NCI-H1930 (cell line): ENCODE results near the gene TXNRD1.
"Not testable (repeated sequence)": the region's sequence is repeated elsewhere in the genome, so short reads cannot be mapped to it uniquely, and the experiment has no call there.

Source experiments
- DNase-seq, 2 experiments: peaks; one replicate each; lab custom pipeline; 2025; lab: John Stamatoyannopoulos, UW

The TXNRD1 gene

DNA sequence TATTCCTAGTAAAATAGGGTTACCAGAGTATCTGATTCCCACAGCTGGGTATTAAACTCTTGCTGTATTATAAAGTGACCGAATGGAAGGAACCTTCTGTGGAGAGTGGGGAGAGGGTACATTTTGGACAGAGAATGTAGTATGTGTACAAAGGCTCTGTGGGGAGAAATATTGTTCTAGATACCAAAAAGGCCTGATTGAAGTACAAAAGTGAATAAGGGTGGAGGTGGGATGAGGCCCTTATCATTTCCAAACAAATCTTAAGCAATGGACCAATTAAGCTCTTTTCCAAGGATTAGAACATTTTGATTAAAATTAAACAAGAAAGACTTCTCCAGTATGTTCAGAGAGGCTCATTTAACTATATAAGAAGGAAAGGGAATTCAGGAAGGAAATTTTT lies 108.3 kb downstream of the TXNRD1 start:
- DNase-seq = no peak

DNA sequence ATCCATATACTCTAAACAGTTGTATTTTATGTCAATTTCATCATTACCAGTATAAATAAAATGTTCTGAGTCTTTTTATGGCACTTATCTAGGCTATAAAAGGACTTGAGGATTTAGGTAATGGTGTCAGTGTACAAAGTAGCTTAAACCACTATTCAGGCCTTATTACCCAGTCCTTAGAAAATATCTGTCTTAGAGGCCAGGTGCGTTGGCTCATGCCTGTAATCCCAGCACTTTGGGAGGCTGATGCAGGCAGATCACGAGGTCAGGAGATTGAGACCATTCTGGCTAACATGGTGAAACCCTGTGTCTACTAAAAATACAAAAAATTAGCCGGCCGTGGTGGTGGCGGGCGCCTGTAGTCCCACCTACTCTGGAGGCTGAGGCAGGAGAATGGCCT lies 112.7 kb downstream of the TXNRD1 start:
- not testable (repeated sequence) for DNase-seq

DNA sequence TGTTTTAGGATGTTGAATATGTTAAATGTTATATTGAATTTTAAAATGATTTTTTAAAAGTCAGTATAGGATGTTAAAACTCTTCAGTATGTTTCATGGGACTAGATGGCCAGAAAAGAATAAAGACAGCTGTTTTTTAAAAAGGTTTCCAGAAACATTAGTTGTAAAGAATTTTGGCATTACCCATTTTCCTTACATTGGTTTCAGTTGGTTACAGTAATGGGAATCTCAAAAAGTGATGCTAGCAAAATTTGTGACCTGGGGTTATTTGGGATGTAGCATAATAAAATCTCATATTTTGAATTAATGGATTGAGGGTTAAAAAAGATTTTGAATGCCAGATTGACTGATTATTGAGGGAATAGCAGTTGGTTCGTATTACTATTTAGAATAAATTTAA lies 113.2 kb downstream of the TXNRD1 start:
- no peak for DNase-seq

DNA sequence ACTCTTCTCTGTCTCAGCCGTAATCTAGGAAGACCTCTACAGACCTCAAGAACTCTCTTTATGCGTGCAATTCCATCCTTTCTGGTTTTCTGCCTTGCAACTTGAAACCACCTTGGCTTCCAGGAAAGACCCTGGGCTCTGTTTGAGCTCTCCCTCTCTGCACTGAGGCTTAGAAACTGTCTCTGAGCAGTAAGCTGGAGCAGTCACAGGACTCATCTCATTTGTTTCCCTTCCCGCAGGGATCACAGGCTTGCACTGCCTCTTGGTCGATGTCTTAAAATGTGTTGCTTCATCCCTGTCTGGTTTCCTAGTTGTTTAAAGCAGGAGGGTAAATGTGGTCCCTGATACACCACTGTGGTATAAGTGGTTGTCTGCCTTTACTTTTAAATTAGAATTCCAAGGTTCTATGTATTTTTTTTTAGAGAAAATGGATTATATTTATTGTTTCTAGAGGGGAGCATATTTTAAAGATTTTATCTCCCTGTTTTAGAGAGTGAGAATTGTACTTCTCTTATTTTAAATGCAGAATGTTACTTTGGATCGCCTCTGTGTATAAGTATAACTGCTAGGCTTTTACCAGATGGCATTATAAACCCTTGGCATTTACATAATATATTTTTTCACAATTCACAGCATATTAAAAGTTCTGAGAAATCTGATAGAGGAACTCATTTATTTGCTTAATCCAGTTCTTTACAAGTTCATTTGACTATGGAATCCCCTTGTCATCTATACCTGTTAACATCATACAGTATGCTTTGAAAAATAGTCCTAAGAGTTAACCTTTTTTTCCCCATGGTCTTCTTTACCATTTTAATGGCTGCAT lies 114.3 kb downstream of the TXNRD1 start:
- DNase-seq = no peak

DNA sequence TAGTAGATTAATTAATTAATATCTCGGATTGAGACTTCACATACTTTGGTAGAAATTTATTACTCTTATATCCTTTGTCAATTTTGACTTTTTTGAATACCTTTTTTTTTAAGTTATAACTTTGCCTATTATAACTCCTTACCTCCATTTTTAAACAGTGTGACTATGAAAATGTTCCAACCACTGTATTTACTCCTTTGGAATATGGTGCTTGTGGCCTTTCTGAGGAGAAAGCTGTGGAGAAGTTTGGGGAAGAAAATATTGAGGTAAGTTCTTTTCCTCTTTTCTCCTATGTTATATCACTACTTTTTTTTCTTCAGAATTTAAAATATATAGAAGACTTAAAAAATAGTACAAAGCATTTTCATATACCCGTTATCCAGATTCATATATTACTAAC lies 115.8 kb downstream of the TXNRD1 start:
- DNase-seq = no peak

DNA sequence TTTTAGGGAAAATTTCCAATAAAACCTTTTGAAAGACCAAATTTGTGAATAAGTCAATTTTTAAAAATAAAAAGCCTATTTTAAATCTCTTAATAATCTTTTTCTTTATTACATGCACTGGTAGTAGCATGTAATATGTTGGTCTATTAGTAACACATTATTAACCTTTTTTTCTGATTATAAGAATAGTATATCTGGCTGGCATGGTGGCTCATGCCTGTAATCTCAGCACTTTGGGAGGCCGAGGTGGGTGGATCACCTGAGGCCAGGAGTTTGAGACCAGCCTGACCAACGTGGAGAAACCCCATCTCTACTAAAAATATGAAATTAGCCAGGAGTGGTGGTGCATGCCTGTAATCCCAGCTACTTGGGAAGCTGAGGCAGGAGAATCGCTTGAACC lies 116.7 kb downstream of the TXNRD1 start:
- not testable (repeated sequence) for DNase-seq

DNA sequence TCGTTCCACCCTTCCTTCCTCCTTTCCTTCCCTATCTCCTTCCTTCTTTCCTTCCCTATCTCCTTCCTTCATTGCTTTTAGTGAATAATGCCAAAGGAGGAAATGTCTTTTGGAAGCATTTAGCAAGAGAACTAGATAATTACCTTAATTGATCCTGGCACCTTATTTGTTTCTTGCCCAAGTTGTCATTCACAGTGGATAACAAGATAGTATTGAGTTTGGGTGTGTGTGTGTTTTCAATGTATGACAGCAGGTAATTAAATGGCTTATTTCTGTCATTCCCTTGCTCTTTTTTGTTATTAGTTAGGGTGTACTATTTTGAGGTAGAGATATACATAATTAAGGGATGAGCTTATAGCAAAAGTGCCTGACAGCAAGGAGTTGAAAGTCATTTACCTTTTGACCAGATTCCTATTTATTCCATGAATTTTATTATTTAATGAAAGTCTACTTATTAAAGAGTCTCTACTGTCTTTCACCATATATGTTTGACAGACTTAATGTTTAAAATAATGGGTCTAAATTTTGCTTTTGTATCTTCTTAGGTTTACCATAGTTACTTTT lies 118.2 kb downstream of the TXNRD1 start:
- DNase-seq = no peak

DNA sequence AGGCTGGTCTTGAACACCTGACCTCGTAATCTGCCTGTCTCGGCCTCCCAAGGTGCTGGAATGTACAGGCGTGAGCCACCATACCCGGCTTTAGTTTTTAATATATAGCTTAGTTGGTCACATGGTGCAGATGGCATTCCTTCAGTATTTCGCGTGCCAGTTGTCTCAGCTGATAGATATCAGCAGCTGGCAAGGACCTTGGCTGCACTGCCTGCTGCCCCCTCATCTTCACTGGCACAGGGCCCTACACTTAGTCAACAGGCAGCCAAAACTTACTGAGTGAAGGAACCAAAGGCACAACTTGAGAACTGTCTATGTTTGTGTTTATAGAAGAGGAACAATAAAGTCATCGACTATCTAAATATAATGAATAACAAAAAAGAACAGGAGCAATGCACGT lies 119.0 kb downstream of the TXNRD1 start:
- no peak for DNase-seq

DNA sequence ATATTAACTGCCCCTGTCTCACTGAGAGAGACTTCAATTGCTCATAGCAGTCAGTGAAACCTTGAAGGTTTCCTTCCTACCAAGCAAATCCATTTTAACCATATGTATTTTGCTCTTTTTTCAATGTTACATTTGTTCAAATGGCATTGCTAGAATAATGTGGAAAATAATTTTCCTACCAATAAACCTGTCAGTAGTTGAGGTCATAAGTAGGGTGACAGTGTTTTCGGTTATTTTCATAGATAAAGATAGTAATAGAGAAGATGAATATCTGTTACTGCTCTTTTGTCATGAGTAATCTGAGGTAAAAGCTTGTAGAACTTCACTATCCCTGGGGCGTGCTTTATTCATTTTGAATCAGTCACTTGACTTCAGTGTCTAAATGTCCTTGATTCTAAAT lies 120.5 kb downstream of the TXNRD1 start:
- DNase-seq = no peak

DNA sequence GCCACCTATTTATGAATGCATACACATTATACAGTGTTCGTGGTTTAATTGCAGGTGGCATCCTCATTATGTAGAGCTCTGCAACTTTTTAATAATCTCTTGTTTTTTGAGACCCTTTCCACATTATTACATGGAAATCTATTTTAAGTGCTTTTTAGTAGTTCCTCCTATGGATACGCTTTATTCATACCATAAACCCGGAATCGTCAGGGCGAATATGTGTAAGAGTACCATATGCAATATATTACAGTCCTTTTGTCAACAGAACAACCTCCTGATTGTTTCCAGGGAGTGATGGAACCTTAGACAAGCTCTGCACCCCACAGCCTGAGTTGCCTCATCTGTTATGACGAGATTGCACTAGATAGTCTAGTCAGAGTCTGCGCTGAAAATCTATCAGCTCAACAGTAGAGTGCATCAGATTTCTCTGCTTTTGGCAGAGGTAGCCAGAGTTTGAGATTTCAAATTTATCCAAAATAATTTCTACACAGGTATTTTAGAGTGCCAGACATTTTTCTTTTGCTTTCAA lies 121.5 kb downstream of the TXNRD1 start:
- DNase-seq = no peak

DNA sequence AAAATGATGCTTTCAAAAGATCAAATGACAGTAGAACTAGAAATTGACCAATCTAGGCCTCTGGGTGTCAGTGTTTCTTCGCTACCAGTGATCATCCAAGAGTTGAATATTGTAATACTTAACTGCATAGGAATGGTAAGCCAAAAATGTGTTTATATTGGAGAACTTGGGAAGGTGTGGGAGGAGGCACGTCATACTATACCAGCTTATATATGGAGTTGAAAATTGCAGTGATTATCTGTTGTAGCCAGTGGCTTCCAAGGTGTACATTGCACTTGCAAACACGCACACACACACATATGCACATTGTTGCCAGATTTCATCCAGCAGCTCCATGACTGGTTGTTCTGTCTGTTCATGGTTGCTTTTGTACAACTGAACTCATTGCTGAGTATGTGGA lies 124.1 kb downstream of the TXNRD1 start:
- DNase-seq = no peak

DNA sequence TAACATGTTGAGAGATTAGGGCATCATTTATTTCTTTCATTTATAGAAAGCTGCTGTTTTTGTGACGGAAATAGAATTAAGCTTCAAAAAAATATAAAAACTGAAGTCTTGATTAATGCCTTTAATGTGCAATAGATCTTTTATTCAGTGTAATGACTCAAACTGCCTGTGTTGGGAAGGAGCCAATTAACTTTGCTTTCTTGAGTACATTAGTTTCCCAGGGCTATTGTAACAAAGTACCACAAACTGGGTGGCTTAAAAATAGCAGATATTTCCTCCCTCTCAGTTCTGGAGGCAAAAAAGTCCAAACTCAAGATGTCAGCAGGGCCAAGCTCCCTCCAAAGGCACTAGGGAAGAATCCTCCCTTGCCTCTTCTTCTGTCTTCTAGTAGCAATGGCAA lies 124.6 kb downstream of the TXNRD1 start:
- DNase-seq = no peak

DNA sequence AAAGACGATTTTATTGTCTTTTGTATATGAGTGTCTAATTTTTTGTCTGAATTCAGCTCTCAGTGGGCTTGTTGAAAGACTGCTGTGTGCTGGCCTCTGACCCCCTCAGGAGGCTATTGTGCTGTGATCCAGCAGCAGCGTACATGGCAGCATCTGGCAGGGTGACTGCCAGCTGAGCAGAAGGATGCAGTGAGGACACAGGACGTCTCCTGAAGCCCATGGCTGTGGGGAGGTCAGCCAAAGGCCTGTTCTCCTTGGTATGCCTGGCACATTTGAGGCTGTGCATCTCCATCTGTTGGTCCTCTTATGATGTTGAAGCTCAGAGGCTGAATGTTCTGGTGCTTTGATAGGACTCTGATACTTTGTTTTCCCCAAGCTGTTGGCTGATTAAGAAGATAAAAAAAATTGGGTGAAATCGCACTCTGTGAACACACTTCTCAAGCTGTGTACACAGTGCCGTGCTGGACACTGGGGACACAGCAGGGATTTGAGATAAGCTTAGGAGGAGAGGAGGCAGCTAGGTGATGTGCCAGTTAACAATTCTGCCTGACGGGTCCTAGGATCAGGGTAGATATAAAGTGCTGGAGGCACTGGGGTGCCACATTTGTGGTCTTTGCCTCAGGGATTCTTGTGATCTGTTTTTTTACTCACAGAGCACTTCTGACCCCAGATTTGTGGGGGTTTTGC lies 125.5 kb downstream of the TXNRD1 start:
- no peak for DNase-seq

DNA sequence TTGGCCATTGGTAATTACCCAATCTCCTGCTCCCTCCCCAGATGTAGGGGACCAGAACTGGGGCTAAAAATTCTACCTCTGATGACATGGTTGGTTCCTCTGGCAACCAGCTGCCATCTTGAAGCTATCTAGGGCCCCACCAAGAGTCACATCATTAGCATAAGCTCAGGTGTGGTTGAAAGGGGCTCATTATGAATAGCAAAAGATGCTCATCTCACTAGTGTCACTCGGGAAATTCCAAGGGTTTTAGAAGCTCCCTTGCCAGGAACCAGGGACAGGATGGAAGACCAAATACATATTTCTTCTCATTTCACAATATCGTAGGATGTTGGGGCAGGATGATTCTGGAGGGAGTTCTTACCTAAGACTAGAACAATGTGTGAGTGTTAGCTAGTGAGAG lies 126.6 kb downstream of the TXNRD1 start:
- no peak for DNase-seq

DNA sequence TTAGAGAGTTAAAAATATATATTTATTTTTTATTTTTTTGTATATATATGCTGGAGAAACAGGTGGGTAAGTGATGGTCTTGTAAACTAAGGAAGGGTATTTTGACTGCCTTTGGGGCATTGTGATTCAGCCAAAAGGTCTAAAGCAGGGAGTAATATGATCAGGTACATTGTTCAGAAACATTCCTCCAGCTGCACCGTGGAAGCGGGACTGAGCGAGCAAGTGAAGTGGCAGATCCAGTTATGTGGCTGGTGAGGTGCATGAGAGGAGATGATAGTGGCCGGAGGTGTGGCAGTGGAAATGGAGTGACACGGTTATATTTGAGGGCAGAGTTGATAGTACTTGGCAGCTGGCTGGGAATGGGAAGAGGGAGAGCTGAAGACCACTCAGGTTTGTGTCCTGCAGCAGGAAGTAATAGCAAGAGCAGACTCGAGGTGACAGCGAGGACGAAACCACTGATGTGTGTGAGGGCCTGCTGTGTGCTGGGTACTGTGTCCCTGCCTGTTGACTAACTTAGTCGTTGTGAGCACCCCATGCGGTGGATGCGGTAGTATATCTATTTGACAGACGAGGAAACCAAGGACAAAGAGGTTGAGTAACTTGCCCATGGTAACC lies 127.2 kb downstream of the TXNRD1 start:
- no peak for DNase-seq

DNA sequence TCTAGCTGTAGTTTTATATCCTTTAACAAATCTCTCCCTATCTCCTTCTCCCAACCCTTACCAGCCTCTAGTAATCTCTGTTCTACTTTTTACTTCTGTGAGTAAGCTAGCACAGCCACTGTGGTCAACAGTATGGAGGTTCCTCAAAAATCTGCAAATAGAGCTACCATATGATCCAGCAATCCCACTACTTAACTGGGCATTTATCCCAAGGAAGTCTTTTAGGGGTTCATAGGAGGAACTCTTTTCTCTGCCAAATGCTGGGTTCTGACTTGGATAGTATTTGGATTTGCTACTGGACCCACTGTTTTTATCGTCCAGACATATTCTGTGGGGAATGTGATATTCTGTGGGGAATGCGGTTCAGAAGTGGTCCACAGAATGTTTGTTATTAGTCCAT lies 129.1 kb downstream of the TXNRD1 start:
- no peak for DNase-seq

DNA sequence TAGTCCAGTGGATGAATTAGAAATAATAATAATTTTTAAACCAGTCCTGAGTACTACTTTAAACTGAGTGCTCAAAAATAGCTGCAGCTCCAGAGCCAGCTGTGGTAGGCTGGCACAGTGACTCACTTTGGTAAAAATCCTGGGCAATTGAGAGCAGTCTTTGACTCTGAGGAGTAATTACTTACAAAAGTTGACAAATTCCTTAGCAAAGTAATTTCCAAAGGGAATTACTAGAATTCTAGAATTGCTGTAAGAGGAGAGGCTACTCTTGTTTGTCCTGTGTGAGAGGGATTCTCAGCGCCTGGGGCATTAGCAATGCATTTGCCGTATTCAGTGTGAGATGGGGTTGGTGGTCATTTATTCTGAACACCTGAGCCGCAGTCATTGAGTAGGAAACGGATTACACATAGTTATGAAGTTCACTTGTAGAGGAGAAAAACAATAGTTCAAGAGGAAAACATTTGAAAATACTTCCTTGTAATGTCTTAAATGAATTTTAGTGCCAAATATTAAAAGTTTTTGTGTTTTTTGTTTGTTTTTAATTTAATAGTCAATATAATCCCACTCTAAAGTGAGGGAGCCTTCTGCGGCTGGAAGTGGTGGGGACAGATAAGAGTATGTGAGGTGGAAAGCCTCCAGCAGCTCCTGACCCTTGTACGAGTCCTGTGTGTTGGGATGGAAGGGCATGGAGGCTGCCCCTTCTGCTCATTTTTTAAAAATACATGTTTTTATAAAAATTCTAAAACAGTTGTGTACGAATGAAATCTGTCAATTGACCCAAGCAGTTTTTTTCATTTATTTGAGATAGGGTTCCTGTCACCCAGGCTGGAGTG lies 129.9 kb downstream of the TXNRD1 start:
- no peak for DNase-seq

DNA sequence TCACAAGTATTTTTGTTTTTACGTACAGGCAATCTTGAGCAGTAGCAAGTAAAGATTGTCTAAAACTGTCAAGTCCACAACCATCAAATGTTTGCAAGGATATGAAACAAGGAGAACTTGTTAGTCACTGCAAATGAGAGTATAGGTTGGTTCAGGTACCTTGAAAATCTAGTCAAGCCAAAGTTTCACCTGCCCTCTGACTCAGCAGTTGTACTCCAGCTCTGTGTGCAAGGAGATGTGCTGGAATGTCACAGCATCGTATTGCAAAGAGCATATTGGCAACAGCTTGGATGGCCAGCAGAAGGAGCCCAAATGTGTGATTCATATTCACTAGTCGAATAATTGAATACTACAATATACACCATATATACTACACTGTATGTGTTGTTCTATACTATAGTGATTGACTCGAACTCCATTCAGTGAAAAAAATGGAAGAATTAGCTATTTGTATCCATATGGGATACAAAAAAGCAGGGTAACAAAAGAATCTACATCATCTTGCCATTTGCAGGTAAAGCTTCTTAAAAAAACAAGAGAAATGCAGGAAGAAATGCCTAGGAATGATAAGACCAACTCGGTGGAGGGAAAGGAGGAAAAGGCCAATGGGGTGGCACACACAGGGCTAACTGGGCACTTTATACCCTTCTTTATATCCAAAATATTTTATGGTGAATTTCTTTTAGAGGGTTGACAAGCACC lies 131.9 kb downstream of the TXNRD1 start:
- no peak for DNase-seq

DNA sequence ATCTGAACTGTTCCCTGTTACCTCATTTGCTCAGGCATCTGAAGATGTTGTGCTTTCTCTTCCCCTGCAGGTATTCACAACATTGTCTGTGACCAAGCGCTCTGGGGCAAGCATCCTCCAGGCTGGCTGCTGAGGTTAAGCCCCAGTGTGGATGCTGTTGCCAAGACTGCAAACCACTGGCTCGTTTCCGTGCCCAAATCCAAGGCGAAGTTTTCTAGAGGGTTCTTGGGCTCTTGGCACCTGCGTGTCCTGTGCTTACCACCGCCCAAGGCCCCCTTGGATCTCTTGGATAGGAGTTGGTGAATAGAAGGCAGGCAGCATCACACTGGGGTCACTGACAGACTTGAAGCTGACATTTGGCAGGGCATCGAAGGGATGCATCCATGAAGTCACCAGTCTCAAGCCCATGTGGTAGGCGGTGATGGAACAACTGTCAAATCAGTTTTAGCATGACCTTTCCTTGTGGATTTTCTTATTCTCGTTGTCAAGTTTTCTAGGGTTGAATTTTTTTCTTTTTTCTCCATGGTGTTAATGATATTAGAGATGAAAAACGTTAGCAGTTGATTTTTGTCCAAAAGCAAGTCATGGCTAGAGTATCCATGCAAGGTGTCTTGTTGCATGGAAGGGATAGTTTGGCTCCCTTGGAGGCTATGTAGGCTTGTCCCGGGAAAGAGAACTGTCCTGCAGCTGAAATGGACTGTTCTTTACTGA lies 132.9 kb downstream of the TXNRD1 start:
- no peak for DNase-seq

DNA sequence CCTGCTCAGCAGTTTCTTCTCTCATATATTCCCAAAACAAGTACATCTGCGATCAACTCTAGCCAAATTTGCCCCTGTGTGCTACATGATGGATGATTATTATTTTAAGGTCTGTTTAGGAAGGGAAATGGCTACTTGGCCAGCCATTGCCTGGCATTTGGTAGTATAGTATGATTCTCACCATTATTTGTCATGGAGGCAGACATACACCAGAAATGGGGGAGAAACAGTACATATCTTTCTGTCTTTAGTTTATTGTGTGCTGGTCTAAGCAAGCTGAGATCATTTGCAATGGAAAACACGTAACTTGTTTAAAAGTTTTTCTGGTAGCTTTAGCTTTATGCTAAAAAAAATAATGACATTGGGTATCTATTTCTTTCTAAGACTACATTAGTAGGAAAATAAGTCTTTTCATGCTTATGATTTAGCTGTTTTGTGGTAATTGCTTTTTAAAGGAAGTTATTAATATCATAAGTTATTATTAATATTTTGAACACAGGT lies 133.5 kb downstream of the TXNRD1 start:
- DNase-seq = no peak
